Cerebellar nuclear complex (tissue), 1 donor: ENCODE data around the gene ZKSCAN8.

Experiments used
- DNase-seq, 2 experiments: peaks; one replicate each; lab custom pipeline; 2025; lab: John Stamatoyannopoulos, UW

Gene ZKSCAN8

DNA sequence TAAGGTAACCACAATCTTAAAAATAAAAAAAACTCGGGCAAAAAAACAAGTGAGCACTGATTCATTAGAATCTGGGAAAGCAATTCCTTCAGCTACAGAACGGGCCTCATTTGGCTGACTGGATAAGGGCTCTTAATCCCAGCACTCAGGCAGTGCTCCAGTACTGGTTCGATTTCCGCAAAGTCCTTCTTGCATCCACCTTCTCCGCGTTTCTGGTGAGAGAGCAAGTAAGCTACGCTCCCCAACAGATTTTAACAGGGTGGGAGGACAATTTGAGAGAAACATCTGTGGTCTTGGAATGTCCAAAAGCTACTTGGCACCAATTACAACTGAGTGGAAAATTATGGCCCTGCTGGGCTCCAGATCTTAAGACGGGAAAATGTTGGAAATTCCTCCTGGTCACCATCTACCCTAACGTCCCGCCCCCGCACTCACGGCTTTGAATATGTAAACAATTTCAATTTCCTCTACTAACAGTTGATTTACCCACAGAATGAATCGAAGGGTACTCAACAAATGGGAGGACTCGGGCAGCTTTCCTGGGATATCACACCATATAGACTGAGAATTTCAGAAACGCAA lies 65.3 kb downstream of the ZKSCAN8 start:
- no peak for DNase-seq

DNA sequence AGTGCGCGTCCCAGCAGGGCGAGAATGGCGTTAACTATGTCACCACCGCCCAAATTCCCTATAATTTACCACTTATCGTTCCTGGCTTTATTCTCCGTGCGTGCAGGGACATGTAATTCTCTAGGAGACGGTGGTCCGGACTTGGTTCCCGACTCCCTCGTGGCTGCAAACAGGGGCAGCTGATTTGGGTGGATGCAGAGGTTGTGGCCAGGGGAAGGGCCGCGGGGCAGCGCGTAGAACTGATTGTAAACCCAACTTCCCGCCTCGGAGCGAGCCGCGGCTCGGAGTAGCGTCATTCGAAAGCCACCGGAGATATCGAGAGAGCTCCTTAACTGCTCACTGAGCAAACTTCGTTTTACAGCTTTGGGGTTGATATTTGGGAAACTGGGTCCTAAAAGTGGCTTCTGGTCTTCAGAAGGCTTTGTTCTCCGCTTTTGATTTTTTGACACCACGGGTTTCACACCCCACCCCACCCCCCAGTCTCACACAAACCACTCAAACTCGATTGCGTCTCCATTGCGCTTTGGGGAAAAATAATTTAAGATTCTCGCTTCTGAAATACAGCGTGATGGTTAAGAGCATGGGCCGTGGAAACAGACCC lies 65.9 kb downstream of the ZKSCAN8 start:
- no peak for DNase-seq

DNA sequence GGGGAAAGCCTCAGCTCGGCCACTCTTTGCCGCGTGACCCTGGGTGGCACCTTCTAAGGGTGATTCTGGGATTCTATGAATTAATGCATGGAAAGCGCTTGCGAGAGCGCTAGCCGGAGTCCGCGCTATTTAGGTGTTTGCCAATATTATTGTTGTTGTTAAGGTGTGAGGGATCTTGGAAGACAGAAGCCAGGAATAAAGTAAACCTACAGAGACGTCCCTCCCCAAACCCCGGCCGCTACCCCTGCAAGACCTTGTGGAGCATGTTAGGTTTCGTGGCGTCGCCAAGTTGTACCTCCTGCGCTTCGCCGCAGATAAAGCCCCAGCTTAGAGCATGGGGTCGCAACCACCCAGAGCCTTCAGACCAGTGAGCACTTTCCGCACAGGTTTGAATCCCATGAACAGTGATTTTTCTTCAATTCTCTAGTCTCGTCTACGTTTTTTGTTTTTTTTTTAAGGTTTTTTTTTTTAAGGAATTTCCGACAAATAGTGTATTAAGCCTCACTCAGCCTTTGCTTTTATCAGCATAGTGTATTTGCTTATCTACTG lies 66.5 kb downstream of the ZKSCAN8 start:
- no peak for DNase-seq
